GM10248 (cell line): ENCODE results near the gene DNAH7.

Experiments used
- CTCF ChIA-PET: fragments of 300-600 bp; sonication (Branson Sonifier 250); formaldehyde crosslinking; extraction: SDS; loops from one replicate; lab custom pipeline; 2021; ENCODE audit warnings: antibody characterized with exemption; lab: Yijun Ruan, JAX
- POLR2A ChIA-PET: fragments of 350-650 bp; sonication (Branson Sonifier 250); formaldehyde crosslinking; extraction: SDS; loops from one replicate; lab custom pipeline; 2020; ENCODE audit warnings: antibody characterized with exemption; lab: Yijun Ruan, JAX
- DNase-seq: peaks from one replicate; pipeline ENCODE4 v3.0.0; 2012; ENCODE audit errors: extremely low spot score
- CTCF ChIP-seq: IDR thresholded peaks from 2 replicates; pipeline ENCODE4 v1.5.1; 2012; ENCODE audit warnings: mild to moderate bottlenecking, low read depth; ENCODE audit errors: extremely low read depth, missing control alignments, control extremely low read depth

Gene DNAH7

DNA sequence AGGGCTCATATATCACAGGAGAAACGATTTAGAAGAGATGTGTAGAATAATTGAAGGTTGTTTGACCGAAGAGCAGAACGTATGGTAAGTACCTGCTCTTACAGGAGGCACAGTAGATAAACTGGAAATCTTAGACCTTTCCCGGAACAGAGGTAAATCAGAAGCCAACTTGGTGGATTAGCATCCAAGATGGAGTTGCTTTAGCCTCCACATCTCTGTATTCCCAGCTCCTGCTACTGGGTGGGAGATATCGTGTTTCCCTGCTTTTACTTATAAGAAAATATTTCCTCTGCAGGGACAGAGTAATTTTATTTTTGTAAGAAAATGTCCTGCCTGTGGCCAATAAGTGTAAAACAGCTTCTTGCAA lies 247.1 kb downstream of the DNAH7 start:
- TF ChIP-seq CTCF, result no peak
- DNase-seq, result no peak
- ChIA-PET CTCF (no interaction called here), POLR2A (no interaction called here)

- ChIA-PET CTCF (no interaction called here), POLR2A (no interaction called here)
- no peak for DNase-seq
Measured at GRCh38 chr2:195820867-195821565, 247.6 kb downstream of the DNAH7 start.

DNA sequence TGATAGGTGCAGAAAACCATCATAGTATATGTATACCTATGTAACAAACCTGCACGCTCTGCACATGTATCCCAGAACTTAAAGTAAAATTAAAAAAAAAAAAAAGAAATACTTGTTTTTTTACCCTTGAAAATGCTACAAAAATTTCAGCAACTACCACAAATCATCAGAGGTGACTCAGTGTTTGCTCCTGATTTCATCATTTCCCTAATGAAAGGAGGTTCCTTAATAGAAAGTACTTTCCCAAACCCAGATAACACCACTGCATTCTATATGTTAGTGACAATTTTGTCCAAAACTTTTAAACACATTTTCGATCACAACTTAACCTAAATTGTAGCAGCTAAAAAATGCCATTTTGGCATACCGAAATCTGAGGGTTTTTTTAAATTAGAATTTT lies 248.3 kb downstream of the DNAH7 start:
- CTCF ChIA-PET, result no interaction called here
- TF ChIP-seq CTCF, result no peak
- DNase-seq, result no peak
- POLR2A ChIA-PET, result no interaction called here

More at GRCh38 chr2:195820867-195821565, 247.6 kb downstream of the DNAH7 start:
- TF ChIP-seq CTCF, result no peak

- POLR2A ChIA-PET, result no interaction called here
- CTCF ChIA-PET, result interaction anchor here (1.1 to 1.4 kb wide), 3 partner anchors 11 to 23 kb away, joined by 3 to 4 read pairs (median 4); no protein-coding TSS in a partner anchor
- DNase-seq, result no peak
- no peak for TF ChIP-seq CTCF
Measured at GRCh38 chr2:195819276-195819675, 249.4 kb downstream of the DNAH7 start.

- DNase-seq, result no peak
- POLR2A ChIA-PET, result no interaction called here
- CTCF ChIA-PET, result interaction anchor here (1.3 to 1.8 kb wide), 3 partner anchors 10 to 24 kb away, joined by 4 to 9 read pairs (median 4); no protein-coding TSS in a partner anchor
Measured at GRCh38 chr2:195818526-195818925, 250.1 kb downstream of the DNAH7 start.

GRCh38 chr2:195818106-195818505 lies 250.5 kb downstream of the DNAH7 start:
- POLR2A ChIA-PET, result no interaction called here
- CTCF ChIA-PET, result interaction anchor here (1.8 kb wide), 1 partner anchor 10 kb away, joined by 9 read pairs; no protein-coding TSS in a partner anchor
- no peak for TF ChIP-seq CTCF
- no peak for DNase-seq

More at GRCh38 chr2:195818526-195818925, 250.1 kb downstream of the DNAH7 start:
- no peak for TF ChIP-seq CTCF

- ChIA-PET POLR2A (no interaction called here), CTCF (no interaction called here)
- no peak for TF ChIP-seq CTCF
- DNase-seq, result no peak
Measured at GRCh38 chr2:195815083-195815482, 253.6 kb downstream of the DNAH7 start.
